Embryonic facial prominence (tissue), 1 donor: ENCODE results near the gene SELE.

ENCODE experiments used
- DNase-seq: peaks from one replicate; pipeline ENCODE4 v3.0.0-alpha.2; 2016; ENCODE audit errors: extremely low spot score

SELE gene

GRCh38 chr1:169682071-169682470 is 51.8 kb downstream of the SELE start:
- no peak for DNase-seq

- DNase-seq = no peak
Measured at GRCh38 chr1:169681140-169681539, 52.7 kb downstream of the SELE start.

GRCh38 chr1:169680377-169681019 is 53.4 kb downstream of the SELE start:
- no peak for DNase-seq

- DNase-seq = no peak
Measured at GRCh38 chr1:169679692-169680091, 54.2 kb downstream of the SELE start.

- no peak for DNase-seq
Measured at GRCh38 chr1:169676001-169676400, 57.9 kb downstream of the SELE start.
